Measurements from ENCODE around the gene COL5A1. TPM values are rescaled to one million over a fixed set of nuclear protein-coding genes. Genes with fewer than 3 reads are reported as not detected.

COL5A1 gene
- total RNA-seq, 4 donors from 2014 or later: 4.9 to 97.4 (median 11.9) TPM

GRCh38 chr9:134813841-134814240 is 172.2 kb downstream of the COL5A1 start:
- no peak for DNase-seq
- no peak overlapping the region for H3K27ac ChIP-seq
- no peak for TF ChIP-seq POLR2A (IDR thresholded peaks at IDR 0.05)
- peaks cover 0 to 15% (median 0%) of the 10 kb centered on the region in 3 donors for H3K36me3 ChIP-seq
- no peaks in the 10 kb centered on the region for H3K27me3 ChIP-seq
- no peaks in the 10 kb centered on the region for H3K9me3 ChIP-seq
- no peaks in the 10 kb centered on the region for H3K4me1 ChIP-seq
- no peak overlapping the region for H3K4me3 ChIP-seq

DNA sequence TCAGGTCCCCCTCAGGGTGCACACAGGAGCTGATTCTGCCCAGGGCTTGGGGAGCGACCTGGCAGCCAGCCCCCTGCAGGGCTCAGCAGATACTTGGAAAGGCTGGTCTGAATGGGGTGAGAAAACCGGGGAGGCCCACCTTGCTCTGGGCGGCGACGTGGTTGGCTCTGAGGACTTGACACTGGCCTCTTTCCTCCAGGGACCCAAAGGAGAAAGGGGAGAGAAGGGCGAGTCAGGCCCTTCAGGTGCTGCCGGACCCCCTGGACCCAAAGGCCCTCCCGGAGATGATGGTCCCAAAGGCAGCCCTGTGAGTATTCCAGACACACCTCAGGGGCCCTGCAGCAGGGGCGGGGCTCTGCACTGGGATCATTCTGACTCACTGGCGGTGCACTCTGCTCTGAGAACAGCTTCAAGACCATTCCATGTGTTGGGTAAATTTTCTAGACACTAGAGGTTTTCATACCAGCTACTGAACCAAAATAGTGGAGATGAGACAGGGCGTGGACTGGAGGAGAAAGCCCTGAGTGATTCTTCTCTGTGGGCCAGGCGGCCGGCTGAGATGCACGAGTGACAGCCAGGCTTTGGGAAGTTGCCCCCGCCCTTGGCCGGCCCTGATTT is 173.1 kb downstream of the COL5A1 start:
- no peak for DNase-seq
- Histone ChIP-seq H3K27me3 (no peaks in the 10 kb centered on the region), H3K36me3 (peaks cover 0 to 15% (median 0%) of the 10 kb centered on the region in 3 donors), H3K4me1 (no peaks in the 10 kb centered on the region), H3K9me3 (no peaks in the 10 kb centered on the region), H3K27ac (no peak overlapping the region), H3K4me3 (no peak overlapping the region)
- TF ChIP-seq POLR2A (IDR thresholded peaks at IDR 0.05) (no peak), CTCF (IDR thresholded peaks at IDR 0.05) (no peak)

- Histone ChIP-seq H3K27ac (no peak overlapping the region), H3K36me3 (peaks cover 0 to 23% (median 0%) of the 10 kb centered on the region in 3 donors), H3K4me1 (no peaks in the 10 kb centered on the region), H3K4me3 (no peak overlapping the region), H3K27me3 (no peaks in the 10 kb centered on the region), H3K9me3 (no peaks in the 10 kb centered on the region)
- no peak for DNase-seq
- TF ChIP-seq POLR2A (IDR thresholded peaks at IDR 0.05): no peak
- TF ChIP-seq CTCF (IDR thresholded peaks at IDR 0.05): no peak
These were observed 174.0 kb downstream of the COL5A1 start for GRCh38 chr9:134815435-134816214.

DNA sequence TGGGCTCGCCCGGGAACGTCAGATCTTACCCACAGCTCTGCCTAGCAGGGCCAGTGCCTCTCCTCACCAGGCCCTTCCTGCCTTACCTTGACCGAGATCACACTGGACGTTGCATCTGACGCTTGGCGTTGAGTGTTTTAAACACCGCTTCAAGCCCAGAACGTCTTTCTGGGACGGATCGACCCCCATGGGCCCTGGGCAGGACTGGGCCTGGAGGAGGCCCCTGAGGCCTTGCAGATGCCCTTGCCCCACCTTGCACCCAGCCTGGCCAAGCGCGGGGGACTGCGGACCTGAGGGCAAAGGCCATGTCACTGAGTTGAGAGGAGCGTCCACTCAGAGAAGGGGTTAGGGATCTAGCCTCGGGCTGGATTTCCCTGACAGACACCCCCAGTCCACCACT is 174.7 kb downstream of the COL5A1 start:
- H3K27me3 ChIP-seq: no peaks in the 10 kb centered on the region
- no peak overlapping the region for H3K27ac ChIP-seq
- DNase-seq: no peak
- no peak overlapping the region for H3K4me3 ChIP-seq
- TF ChIP-seq POLR2A (IDR thresholded peaks at IDR 0.05) (no peak), CTCF (IDR thresholded peaks at IDR 0.05) (no peak)
- H3K36me3 ChIP-seq: peaks cover 0 to 23% (median 0%) of the 10 kb centered on the region in 3 donors
- no peaks in the 10 kb centered on the region for H3K9me3 ChIP-seq
- no peaks in the 10 kb centered on the region for H3K4me1 ChIP-seq

DNA sequence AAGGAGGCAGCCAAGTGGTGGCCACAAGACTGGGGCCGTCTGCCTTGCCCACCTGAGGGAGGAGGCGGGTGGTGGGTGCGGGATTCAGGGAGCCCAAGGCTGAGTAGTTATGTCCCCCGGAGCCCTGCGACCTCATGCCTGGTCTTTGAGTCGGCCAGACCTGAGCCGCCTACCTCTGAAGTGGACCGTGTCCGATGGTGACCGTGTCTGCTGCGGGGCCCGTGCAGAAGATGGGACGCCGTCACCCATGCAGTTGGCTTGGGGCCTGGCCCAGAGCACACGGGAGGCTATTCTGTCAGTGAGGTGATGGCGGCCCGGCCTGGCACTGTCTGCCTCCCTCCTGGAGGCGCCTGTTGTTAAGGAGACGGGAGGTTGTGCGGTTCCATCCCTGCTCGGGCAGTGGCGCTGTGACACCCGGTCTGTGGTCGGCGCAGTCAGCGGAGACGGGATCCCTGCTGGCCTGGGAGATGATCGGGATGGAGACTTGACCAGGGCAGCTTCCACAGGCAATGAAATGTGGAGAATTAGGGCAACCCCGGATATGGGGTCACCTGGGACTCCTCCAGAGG is 176.5 kb downstream of the COL5A1 start:
- peaks cover 0 to 23% (median 0%) of the 10 kb centered on the region in 3 donors for H3K36me3 ChIP-seq
- no peaks in the 10 kb centered on the region for H3K27me3 ChIP-seq

More for the DNA sequence above, 176.5 kb downstream of the COL5A1 start:
- H3K4me1 ChIP-seq: no peaks in the 10 kb centered on the region
- H3K9me3 ChIP-seq: no peaks in the 10 kb centered on the region
- no peak overlapping the region for H3K4me3 ChIP-seq
- no peak for DNase-seq
- no peak for TF ChIP-seq POLR2A (IDR thresholded peaks at IDR 0.05)
- TF ChIP-seq CTCF (IDR thresholded peaks at IDR 0.05): no peak
- H3K27ac ChIP-seq: no peak overlapping the region

Measured in Peyer's patch (tissue), 4 donors.